Measurements from ENCODE around the gene NBAS. TPM values are rescaled to one million over a fixed set of nuclear protein-coding genes. Genes with fewer than 3 reads are reported as not detected.

Gene NBAS
- total and polyA plus RNA-seq, 2 donors (not counting 3 experiments of a cell fraction or from before 2014, with no cell fraction given) = 29.4 to 43.0 TPM

GRCh38 chr2:15325296-15325695 is 235.8 kb downstream of the NBAS start:
- H3K79me2 ChIP-seq (ENCODE audit: control insufficient read depth, insufficient read depth, low read length) = no peaks in the 10 kb centered on the region
- H2AFZ ChIP-seq (ENCODE audit: low read depth, low read length) = no peak overlapping the region
- ChIA-PET POLR2A (no interaction called here), CTCF (interaction anchor here (1.1 kb wide), 1 partner anchor 252 kb away, joined by 4 read pairs; no protein-coding TSS in a partner anchor)
- dilution Hi-C loops (cut with MboI; ENCODE audit: extremely low pct_ligation_motif_present, low sequenced_read_pairs) (no loop called here), intact Hi-C loops (cut with micrococcal nuclease) (no loop called here)
- no peak overlapping the region for H3K4me3 ChIP-seq (replicated peaks in 1 of 3; ENCODE audit: insufficient read depth in 1 of 3, low read depth in 1 of 3, low read length in 3 of 3)
- H3K27me3 ChIP-seq (ENCODE audit: control insufficient read depth in 2 of 2, insufficient read depth in 2 of 2, low read length in 2 of 2) = no peaks in the 10 kb centered on the region
- H3K36me3 ChIP-seq (ENCODE audit: control insufficient read depth in 2 of 2, extremely low read depth in 1 of 2, insufficient read depth in 2 of 2, low read length in 2 of 2) = peaks cover 0 to 4% of the 10 kb centered on the region in 2 experiments
- TF ChIP-seq MYC (IDR thresholded peaks at IDR 0.05; ENCODE audit: low read depth, low read length) (no peak), GATA2 (IDR thresholded peaks at IDR 0.05; ENCODE audit: insufficient read depth, insufficient read length, low read depth, low read length) (no peak), POLR2AphosphoS5 (IDR thresholded peaks at IDR 0.05; ENCODE audit: insufficient read depth, low read depth, low read length) (no peak), POLR2A (IDR thresholded peaks at IDR 0.05; ENCODE audit: low read depth, low read length) (no peak), FOS (IDR thresholded peaks at IDR 0.05; ENCODE audit: borderline replicate concordance, insufficient read depth, low read length) (no peak), MAX (IDR thresholded peaks at IDR 0.05; ENCODE audit: insufficient read depth, insufficient read length) (no peak), JUN (IDR thresholded peaks at IDR 0.05; ENCODE audit: borderline replicate concordance, insufficient read depth, insufficient read length, low read depth) (no peak), CTCF (IDR thresholded peaks at IDR 0.05; ENCODE audit: extremely low read depth in 1 of 2, insufficient read depth in 1 of 2, low read depth in 1 of 2, low read length in 2 of 2) (no peak), EZH2 (IDR thresholded peaks at IDR 0.05; ENCODE audit: borderline replicate concordance, low read depth, low read length, severe bottlenecking) (no peak)
- H3K9me3 ChIP-seq (replicated peaks; ENCODE audit: control insufficient read depth, insufficient read depth, low read length) = no peaks in the 10 kb centered on the region
- H3K27ac ChIP-seq (ENCODE audit: insufficient read depth, low read depth, low read length) = no peak overlapping the region
- no TSS peak for BruUV-seq (replicated peaks)
- H4K20me1 ChIP-seq (replicated peaks; ENCODE audit: control insufficient read depth, extremely low read depth, insufficient read depth, low read length) = no peaks in the 10 kb centered on the region
- FAIRE-seq (no peak), DNase-seq (ENCODE audit: low read depth, low spot score) (no peak)
- H3K4me2 ChIP-seq (ENCODE audit: insufficient read depth, low read length) = no peak overlapping the region
- no peak overlapping the region for H3K9ac ChIP-seq (replicated peaks; ENCODE audit: extremely low read depth, insufficient read depth, low read length)
- no peaks in the 10 kb centered on the region for H3K9me1 ChIP-seq (replicated peaks; ENCODE audit: control insufficient read depth, extremely low read depth, insufficient read depth, low read length)
- H3K4me1 ChIP-seq (ENCODE audit: control insufficient read depth, extremely low read depth, insufficient read depth, low read length) = no peaks in the 10 kb centered on the region

All from endothelial cell of umbilical vein (primary cell).